Psoas muscle (tissue), 8 donors: ENCODE data around the gene TENM4. TPM values are rescaled to one million over a fixed set of nuclear protein-coding genes. Genes with fewer than 3 reads are reported as not detected.

Source experiments
- ATAC-seq, 4 donors: fragments of 200-7000 bp; cut with Tn5 transposase; one replicate each; pipeline ENCODE4 v1.9.1; 2020; ENCODE audit warnings: moderate library complexity in 3 of 4, mild to moderate bottlenecking in 2 of 4
- DNase-seq, 2 donors: peaks; one replicate each; pipeline ENCODE4 v3.0.0-alpha.2; 2020
- H3K27ac ChIP-seq: fragments of 200-600 bp; one replicate; pipeline ENCODE4 v1.8.0; 2022
- H3K27me3 ChIP-seq, 3 donors: fragments of 200-600 bp in 1 of 3; one replicate each; pipeline versions ENCODE4 v1.6.1 to v1.8.0; 2013 to 2022; ENCODE audit warnings: low read length in 2 of 3, mild to moderate bottlenecking in 2 of 3, moderate library complexity in 1 of 3; ENCODE audit not compliant: insufficient read depth in 3 of 3
- H3K36me3 ChIP-seq, 2 donors: fragments of 200-600 bp in 1 of 2; one replicate each; pipeline versions ENCODE4 v1.6.1 to v1.8.0; 2013 to 2022; ENCODE audit warnings: low read depth in 1 of 2, mild to moderate bottlenecking in 1 of 2, moderate library complexity in 1 of 2; ENCODE audit not compliant: insufficient read depth in 1 of 2
- H3K4me1 ChIP-seq: fragments of 200-600 bp; one replicate; pipeline ENCODE4 v1.8.0; 2022
- H3K4me3 ChIP-seq: fragments of 200-600 bp; one replicate; pipeline ENCODE4 v1.8.0; 2022; ENCODE audit warnings: mild to moderate bottlenecking
- H3K9me3 ChIP-seq: fragments of 200-600 bp; one replicate; pipeline ENCODE4 v1.8.0; 2022
- CTCF ChIP-seq: fragments of 200-600 bp; IDR thresholded peaks from one replicate; pipeline ENCODE4 v1.8.0; 2022; ENCODE audit warnings: antibody characterized with exemption
- WGBS, 3 donors: extraction: QIAGEN DNeasy Blood & Tissue Kit; methylation state at CpG; one replicate each; pipeline versions ENCODE4 v1.1.6 to v1.1.7; 2013; 5-methylcytosine and 5-hydroxymethylcytosine counted together
- intact Hi-C, 2 donors: fragments of 100-400 bp; cut with DNase I; formaldehyde crosslinking; loops; one replicate each; pipeline versions ENCODE4 v1.11.0 to v1.14.2; 2022
- polyA plus RNA-seq, 3 donors: library from polyadenylated mRNA; stranded (reverse); fragments of 200-250 nt; gene quantifications; one replicate each; pipeline ENCODE4 v1.2.3, GENCODE V29; 2013
- total RNA-seq, 4 donors: library from RNA; stranded (reverse); fragmentation: NEBNext Ultra II Directional in 2 of 4; extraction: Animal tissue kit (Norgen Biotek cat#: 25700) in 2 of 4; gene quantifications; one replicate each; pipeline versions ENCODE4 v1.2.1 to v1.2.4, GENCODE V29; 2021 to 2023
- donor health status: healthy with polysubstance abuse.
- donor health status: DM: no; HTN: no; CAD: no; lungs with moderate emphysema.
- donor health status: Bipolar disorder and iron deficiency.
- donor health status: healthy.
- donor health status: DM: yes; HTN: yes; CAD: no.
- donor health status: DM: no; HTN: no; CAD: no.
- donor health status: DM: no; HTN: no; CAD: no.
- donor health status: DM: yes; HTN: yes; CAD: no.

The TENM4 gene
- total and polyA plus RNA-seq, 7 donors: 0.05 to 1.7 (median 0.48) TPM

GRCh38 chr11:79266396-79266795, 174.4 kb downstream of the TENM4 start:
- WGBS, 3 donors: 94 to 97% (median 95%) methylated on average over 1 of the region's 1 CpG
- Histone ChIP-seq H3K4me3 (no peak overlapping the region), H3K36me3 (no peaks in the 10 kb centered on the region), H3K27ac (no peak overlapping the region), H3K4me1 (no peaks in the 10 kb centered on the region), H3K9me3 (no peaks in the 10 kb centered on the region), H3K27me3 (no peaks in the 10 kb centered on the region)
- intact Hi-C loops: no loop called here
- TF ChIP-seq CTCF: no peak
- DNase-seq (no peak), ATAC-seq (no peak)

- Histone ChIP-seq H3K27me3 (no peaks in the 10 kb centered on the region), H3K9me3 (no peaks in the 10 kb centered on the region), H3K4me3 (no peak overlapping the region), H3K4me1 (no peaks in the 10 kb centered on the region), H3K27ac (no peak overlapping the region), H3K36me3 (no peaks in the 10 kb centered on the region)
- DNase-seq (no peak), ATAC-seq (no peak)
- WGBS, 3 donors: 72 to 91% (median 74%) methylated on average over 4 of the region's 4 CpGs
- intact Hi-C loops: no loop called here
- no peak for TF ChIP-seq CTCF
These were observed 175.0 kb downstream of the TENM4 start for GRCh38 chr11:79265756-79266322.

GRCh38 chr11:79264284-79264683, 176.5 kb downstream of the TENM4 start:
- ATAC-seq: no peak
- DNase-seq: no peak
- TF ChIP-seq CTCF: no peak
- H3K27me3 ChIP-seq: no peaks in the 10 kb centered on the region
- H3K27ac ChIP-seq: no peak overlapping the region
- 69 to 80% (median 75%) methylated on average over 6 of the region's 6 CpGs for WGBS, 3 donors
- H3K4me3 ChIP-seq: no peak overlapping the region
- intact Hi-C loops: no loop called here
- H3K4me1 ChIP-seq: no peaks in the 10 kb centered on the region
- no peaks in the 10 kb centered on the region for H3K36me3 ChIP-seq
- H3K9me3 ChIP-seq: no peaks in the 10 kb centered on the region

- no peak overlapping the region for H3K27ac ChIP-seq
- ATAC-seq: no peak
- H3K36me3 ChIP-seq: no peaks in the 10 kb centered on the region
- intact Hi-C loops: no loop called here
- TF ChIP-seq CTCF: no peak
- H3K4me1 ChIP-seq: no peaks in the 10 kb centered on the region
- no peak overlapping the region for H3K4me3 ChIP-seq
- no peaks in the 10 kb centered on the region for H3K9me3 ChIP-seq
- WGBS, 3 donors: 30 to 51% (median 40%) methylated on average over 7 of the region's 7 CpGs
- DNase-seq: no peak
- H3K27me3 ChIP-seq: no peaks in the 10 kb centered on the region
These were observed 177.8 kb downstream of the TENM4 start for GRCh38 chr11:79263001-79263400.

- WGBS, 3 donors: 40 to 52% (median 50%) methylated on average over 4 of the region's 4 CpGs
- TF ChIP-seq CTCF: no peak
- H3K9me3 ChIP-seq: no peaks in the 10 kb centered on the region
- no peak overlapping the region for H3K4me3 ChIP-seq
- ATAC-seq (peak in 2 of 4 donors; percentile 52 to 58), DNase-seq (no peak)
- H3K36me3 ChIP-seq: no peaks in the 10 kb centered on the region
- H3K27ac ChIP-seq: no peak overlapping the region
- no peaks in the 10 kb centered on the region for H3K4me1 ChIP-seq
- intact Hi-C loops: no loop called here
- no peaks in the 10 kb centered on the region for H3K27me3 ChIP-seq
These were observed 178.6 kb downstream of the TENM4 start for GRCh38 chr11:79262221-79262620.
